22Rv1 (cell line): Measurements from ENCODE around the gene UGT1A4.

Source experiments
- ZFX ChIP-seq: fragments of 450-650 bp; IDR thresholded peaks from 2 replicates; pipeline ENCODE4 v1.6.1; 2017; ENCODE audit warnings: antibody characterized with exemption, borderline replicate concordance
- TF ChIP-seq, protein P1 (sequence below): fragments of 450-650 bp; IDR thresholded peaks from 2 replicates; pipeline ENCODE4 v1.5.1; 2017; ENCODE audit warnings: mild to moderate bottlenecking

DNA sequence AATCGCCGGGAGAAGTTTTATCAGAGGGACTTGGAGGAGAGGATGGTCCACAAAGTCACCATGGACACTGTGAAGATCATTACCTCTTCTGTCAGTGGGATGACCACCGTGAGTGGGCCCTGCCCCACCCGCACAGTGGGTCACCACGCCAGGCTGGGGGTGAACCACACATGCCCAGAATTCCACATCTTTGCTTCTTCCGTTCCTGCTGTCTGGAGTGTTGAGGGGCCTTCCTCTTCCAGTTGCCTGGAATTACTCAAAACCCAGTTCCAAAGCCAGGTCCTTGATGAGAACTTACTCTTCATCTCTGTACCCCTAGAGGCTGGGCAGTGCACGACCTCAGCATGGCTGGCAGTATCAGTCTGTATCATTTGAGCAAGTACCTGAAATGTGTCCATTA, 81.7 kb downstream of the UGT1A4 start:
- TF ChIP-seq, protein P1, sequence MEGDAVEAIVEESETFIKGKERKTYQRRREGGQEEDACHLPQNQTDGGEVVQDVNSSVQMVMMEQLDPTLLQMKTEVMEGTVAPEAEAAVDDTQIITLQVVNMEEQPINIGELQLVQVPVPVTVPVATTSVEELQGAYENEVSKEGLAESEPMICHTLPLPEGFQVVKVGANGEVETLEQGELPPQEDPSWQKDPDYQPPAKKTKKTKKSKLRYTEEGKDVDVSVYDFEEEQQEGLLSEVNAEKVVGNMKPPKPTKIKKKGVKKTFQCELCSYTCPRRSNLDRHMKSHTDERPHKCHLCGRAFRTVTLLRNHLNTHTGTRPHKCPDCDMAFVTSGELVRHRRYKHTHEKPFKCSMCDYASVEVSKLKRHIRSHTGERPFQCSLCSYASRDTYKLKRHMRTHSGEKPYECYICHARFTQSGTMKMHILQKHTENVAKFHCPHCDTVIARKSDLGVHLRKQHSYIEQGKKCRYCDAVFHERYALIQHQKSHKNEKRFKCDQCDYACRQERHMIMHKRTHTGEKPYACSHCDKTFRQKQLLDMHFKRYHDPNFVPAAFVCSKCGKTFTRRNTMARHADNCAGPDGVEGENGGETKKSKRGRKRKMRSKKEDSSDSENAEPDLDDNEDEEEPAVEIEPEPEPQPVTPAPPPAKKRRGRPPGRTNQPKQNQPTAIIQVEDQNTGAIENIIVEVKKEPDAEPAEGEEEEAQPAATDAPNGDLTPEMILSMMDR = no peak
- no peak for TF ChIP-seq ZFX
